Calu3 (cell line): Measurements from ENCODE around the gene PLPP3. TPM values are rescaled to one million over a fixed set of nuclear protein-coding genes. Genes with fewer than 3 reads are reported as not detected.

Experiments
- BruUV-seq: library from RNA; stranded (reverse); fragments of 400-500 nt; replicated peaks from 2 replicates; lab custom pipeline; 2021; lab: Mats Ljungman, UMichigan
- CTCF ChIA-PET: fragments of 300-600 bp; sonication (Branson Sonifier 250); formaldehyde crosslinking; loops from one replicate; lab custom pipeline; 2022; ENCODE audit warnings: antibody characterized with exemption; lab: Charles Lee
- DNase-seq: peaks from one replicate; pipeline ENCODE4 v3.0.0; 2022
- H3K27ac Mint-ChIP-seq: one replicate; pipeline ENCODE4 v1.8.0; 2022; ENCODE audit warnings: mixed read lengths; ENCODE audit not compliant: unreplicated experiment
- H3K27me3 Mint-ChIP-seq: one replicate; pipeline ENCODE4 v1.8.0; 2022; ENCODE audit warnings: mixed read lengths; ENCODE audit not compliant: unreplicated experiment
- H3K36me3 Mint-ChIP-seq: one replicate; pipeline ENCODE4 v1.8.0; 2022; ENCODE audit warnings: mild to moderate bottlenecking, moderate library complexity, mixed read lengths; ENCODE audit not compliant: insufficient read depth, unreplicated experiment
- H3K4me1 Mint-ChIP-seq: one replicate; pipeline ENCODE4 v1.8.0; 2022; ENCODE audit warnings: mild to moderate bottlenecking, low read depth, mixed read lengths; ENCODE audit not compliant: unreplicated experiment
- H3K4me3 Mint-ChIP-seq: one replicate; pipeline ENCODE4 v1.8.0; 2022; ENCODE audit warnings: mild to moderate bottlenecking, low read depth, moderate library complexity, mixed read lengths; ENCODE audit not compliant: unreplicated experiment
- H3K9me3 Mint-ChIP-seq: one replicate; pipeline ENCODE4 v1.8.0; 2022; ENCODE audit warnings: low read depth, mixed read lengths; ENCODE audit not compliant: unreplicated experiment
- CTCF ChIP-seq: fragments of 200-600 bp; IDR thresholded peaks from one replicate; pipeline ENCODE4 v1.8.0; 2022; ENCODE audit warnings: antibody characterized with exemption; ENCODE audit not compliant: unreplicated experiment
- intact Hi-C: fragments of 100-400 bp; cut with micrococcal nuclease; formaldehyde crosslinking; loops from one replicate; pipeline ENCODE4 v1.10.0; 2022; ENCODE audit not compliant: unreplicated experiment
- total RNA-seq: library from RNA; stranded (reverse); gene quantifications from 2 replicates; pipeline ENCODE4 v1.2.3, GENCODE V29; 2022

Gene PLPP3
- total RNA-seq, 1 experiment from 2014 or later = 18.9 TPM

- CTCF ChIA-PET = no interaction called here
- H3K27ac Mint-ChIP-seq = no peak overlapping the region
- no peaks in the 10 kb centered on the region for H3K36me3 Mint-ChIP-seq
- H3K9me3 Mint-ChIP-seq = no peaks in the 10 kb centered on the region
- H3K4me3 Mint-ChIP-seq = no peak overlapping the region
- H3K27me3 Mint-ChIP-seq = no peaks in the 10 kb centered on the region
- no peak for TF ChIP-seq CTCF
- H3K4me1 Mint-ChIP-seq = peaks cover 19% of the 10 kb centered on the region
- DNase-seq = no peak
- intact Hi-C loops = no loop called here
- no TSS peak for BruUV-seq
Observed at GRCh38 chr1:56551691-56552090, 27.7 kb downstream of the PLPP3 start.

- no TSS peak for BruUV-seq
- H3K27me3 Mint-ChIP-seq = no peaks in the 10 kb centered on the region
- no peak for TF ChIP-seq CTCF
- peaks cover 20% of the 10 kb centered on the region for H3K4me1 Mint-ChIP-seq
- no peaks in the 10 kb centered on the region for H3K36me3 Mint-ChIP-seq
- no peaks in the 10 kb centered on the region for H3K9me3 Mint-ChIP-seq
- CTCF ChIA-PET = no interaction called here
- intact Hi-C loops = no loop called here
- DNase-seq = no peak
- no peak overlapping the region for H3K27ac Mint-ChIP-seq
- H3K4me3 Mint-ChIP-seq = no peak overlapping the region
Observed at GRCh38 chr1:56550859-56551188, 28.5 kb downstream of the PLPP3 start.

- CTCF ChIA-PET = no interaction called here
Observed at GRCh38 chr1:56550138-56550858, 29.1 kb downstream of the PLPP3 start.

GRCh38 chr1:56548571-56548970, 30.8 kb downstream of the PLPP3 start:
- H3K9me3 Mint-ChIP-seq = no peaks in the 10 kb centered on the region
- no peaks in the 10 kb centered on the region for H3K36me3 Mint-ChIP-seq
- no TSS peak for BruUV-seq
- intact Hi-C loops = no loop called here
- H3K4me1 Mint-ChIP-seq = peaks cover 20% of the 10 kb centered on the region
- no peaks in the 10 kb centered on the region for H3K27me3 Mint-ChIP-seq
- H3K27ac Mint-ChIP-seq = no peak overlapping the region
- no peak overlapping the region for H3K4me3 Mint-ChIP-seq
- TF ChIP-seq CTCF = no peak
- no peak for DNase-seq
- CTCF ChIA-PET = interaction anchor here (0.5 kb wide), 1 partner anchor 12 kb away, joined by 13 read pairs; no protein-coding TSS in a partner anchor

More at GRCh38 chr1:56550138-56550858, 29.1 kb downstream of the PLPP3 start:
- DNase-seq = no peak
- Mint-ChIP-seq H3K27me3 (no peaks in the 10 kb centered on the region), H3K27ac (no peak overlapping the region), H3K36me3 (no peaks in the 10 kb centered on the region), H3K4me3 (no peak overlapping the region), H3K4me1 (peaks cover 20% of the 10 kb centered on the region), H3K9me3 (no peaks in the 10 kb centered on the region)
- intact Hi-C loops = no loop called here
- BruUV-seq = no TSS peak
- TF ChIP-seq CTCF = no peak
